Neuronal stem cell (in vitro differentiated cells): ENCODE measurements around the gene PRDX4.

Experiments used
- DNase-seq: peaks from one replicate; pipeline ENCODE4 v3.0.0-alpha.2; 2013; ENCODE audit warnings: low spot score
- H2AFZ ChIP-seq: one replicate; pipeline ENCODE4 v1.6.1; 2013; ENCODE audit warnings: mild to moderate bottlenecking, low read length, inconsistent platforms
- H2AK5ac ChIP-seq: 2 replicates; pipeline ENCODE4 v1.6.1; 2013; ENCODE audit warnings: low read depth, mild to moderate bottlenecking, inconsistent platforms, low read length, moderate library complexity, mixed read lengths
- H2BK120ac ChIP-seq: 2 replicates; pipeline ENCODE4 v1.6.1; 2013; ENCODE audit warnings: low read depth, mild to moderate bottlenecking, inconsistent platforms, low read length, moderate library complexity, mixed read lengths
- H2BK12ac ChIP-seq: one replicate; pipeline ENCODE4 v1.6.1; 2013; ENCODE audit warnings: low read length, inconsistent platforms
- H2BK15ac ChIP-seq: 2 replicates; pipeline ENCODE4 v1.6.1; 2013; ENCODE audit warnings: mild to moderate bottlenecking, low read length, inconsistent platforms, mixed read lengths
- H2BK5ac ChIP-seq: one replicate; pipeline ENCODE4 v1.6.1; 2013; ENCODE audit warnings: inconsistent platforms, mild to moderate bottlenecking, low read length, moderate library complexity
- H3K14ac ChIP-seq: one replicate; pipeline ENCODE4 v1.6.1; 2013; ENCODE audit warnings: low read length, inconsistent platforms
- H3K18ac ChIP-seq: 2 replicates; pipeline ENCODE4 v1.6.1; 2013; ENCODE audit warnings: low read length, inconsistent platforms
- H3K23ac ChIP-seq: 2 replicates; pipeline ENCODE4 v1.6.1; 2013; ENCODE audit warnings: low read depth, mild to moderate bottlenecking, mixed read lengths, low read length, inconsistent platforms; ENCODE audit not compliant: poor library complexity
- H3K27ac ChIP-seq: replicated peaks from 3 replicates; pipeline ENCODE4 v1.5.1; 2013; ENCODE audit warnings: low read length, inconsistent platforms
- H3K27me3 ChIP-seq, 3 experiments: 2 replicates each; pipeline ENCODE4 v1.6.1; 2013; ENCODE audit warnings: low read length in 3 of 3, mild to moderate bottlenecking in 2 of 3, inconsistent platforms in 1 of 3, low read depth in 1 of 3, mixed read lengths in 1 of 3, moderate library complexity in 1 of 3; ENCODE audit not compliant: control insufficient read depth in 3 of 3, insufficient read depth in 3 of 3
- H3K36me3 ChIP-seq, 2 donors: replicated peaks in 1 of 2; 2 replicates each; pipeline ENCODE4 v1.6.1; 2013; ENCODE audit warnings: low read length in 2 of 2; ENCODE audit not compliant: control insufficient read depth in 2 of 2, insufficient read depth in 2 of 2
- H3K4ac ChIP-seq: 2 replicates; pipeline ENCODE4 v1.6.1; 2013; ENCODE audit warnings: inconsistent platforms, mild to moderate bottlenecking, low read length, moderate library complexity
- H3K4me1 ChIP-seq, 2 donors: 1 replicate in 1 of 2; 2 replicates in 1 of 2; pipeline ENCODE4 v1.6.1; 2013; ENCODE audit warnings: low read length in 2 of 2, low read depth in 1 of 2; ENCODE audit not compliant: control insufficient read depth in 2 of 2, insufficient read depth in 1 of 2
- H3K4me2 ChIP-seq: one replicate; pipeline ENCODE4 v1.6.1; 2013; ENCODE audit warnings: mild to moderate bottlenecking, low read length, inconsistent platforms; ENCODE audit not compliant: insufficient read depth, poor library complexity, severe bottlenecking
- H3K4me3 ChIP-seq, 2 donors: 2 replicates each; pipeline ENCODE4 v1.5.1; 2013; ENCODE audit warnings: low read length in 2 of 2, mild to moderate bottlenecking in 2 of 2, inconsistent platforms in 1 of 2, moderate library complexity in 1 of 2
- H3K79me1 ChIP-seq: one replicate; pipeline ENCODE4 v1.6.1; 2013; ENCODE audit warnings: low read depth, mild to moderate bottlenecking, inconsistent platforms, low read length, moderate library complexity
- H3K9ac ChIP-seq: one replicate; pipeline ENCODE4 v1.6.1; 2013; ENCODE audit warnings: mild to moderate bottlenecking, low read depth, low read length, inconsistent platforms; ENCODE audit not compliant: poor library complexity
- H3K9me3 ChIP-seq, 2 donors: replicated peaks in 1 of 2; 2 replicates each; pipeline versions ENCODE3 to v1.6.1; 2013; ENCODE audit warnings: low read length in 2 of 2, mild to moderate bottlenecking in 2 of 2, inconsistent platforms in 1 of 2, low read depth in 1 of 2, mixed read lengths in 1 of 2, moderate library complexity in 1 of 2; ENCODE audit not compliant: control insufficient read depth in 2 of 2, insufficient read depth in 1 of 2
- H4K8ac ChIP-seq: one replicate; pipeline ENCODE4 v1.6.1; 2013; ENCODE audit warnings: low read depth, mild to moderate bottlenecking, inconsistent platforms, low read length, moderate library complexity
- H4K91ac ChIP-seq: one replicate; pipeline ENCODE4 v1.6.1; 2013; ENCODE audit warnings: low read length, low read depth, mild to moderate bottlenecking, inconsistent platforms; ENCODE audit not compliant: poor library complexity
- WGBS, 2 donors: extraction: QIAGEN DNeasy Blood & Tissue Kit; methylation state at CpG; one replicate each; pipeline ENCODE4 v1.1.7; 2013; ENCODE audit warnings: missing lambda C conversion rate in 2 of 2, mixed read lengths in 1 of 2; ENCODE audit not compliant: insufficient read length in 2 of 2, insufficient replicate concordance in 1 of 2; ENCODE audit errors: extremely low coverage in 2 of 2; 5-methylcytosine and 5-hydroxymethylcytosine counted together

Gene PRDX4

GRCh38 chrX:23662187-23662586, 5.1 kb upstream of the PRDX4 start:
- Histone ChIP-seq H3K14ac (no peak overlapping the region), H3K27ac (no peak overlapping the region), H3K18ac (no peak overlapping the region)

GRCh38 chrX:23662853-23663252, 4.4 kb upstream of the PRDX4 start:
- Histone ChIP-seq H3K4me2 (no peak overlapping the region), H3K9ac (no peak overlapping the region), H3K36me3 (no peaks in the 10 kb centered on the region), H4K8ac (no peak overlapping the region), H4K91ac (no peak overlapping the region), H2BK5ac (no peak overlapping the region), H3K9me3 (no peaks in the 10 kb centered on the region), H3K4me3 (no peak overlapping the region), H2BK12ac (no peak overlapping the region), H3K14ac (no peak overlapping the region), H3K18ac (no peak overlapping the region), H2AFZ (no peak overlapping the region), H2BK15ac (no peak overlapping the region), H3K27me3 (no peaks in the 10 kb centered on the region), H2BK120ac (no peak overlapping the region), H3K4ac (no peak overlapping the region), H3K4me1 (no peaks in the 10 kb centered on the region), H3K27ac (no peak overlapping the region), H2AK5ac (no peak overlapping the region), H3K79me1 (no peaks in the 10 kb centered on the region), H3K23ac (no peak overlapping the region)
- WGBS, 2 donors = no CpG with 5 or more reads among the region's 1 CpG
- no peak for DNase-seq

More at GRCh38 chrX:23662187-23662586, 5.1 kb upstream of the PRDX4 start:
- H2AFZ ChIP-seq = no peak overlapping the region
- no peaks in the 10 kb centered on the region for H3K27me3 ChIP-seq
- H2AK5ac ChIP-seq = no peak overlapping the region
- no peak overlapping the region for H4K8ac ChIP-seq
- H2BK120ac ChIP-seq = no peak overlapping the region
- H2BK15ac ChIP-seq = no peak overlapping the region
- no peak overlapping the region for H3K23ac ChIP-seq
- no peak overlapping the region for H3K9ac ChIP-seq
- no peaks in the 10 kb centered on the region for H3K9me3 ChIP-seq
- no peak overlapping the region for H3K4me3 ChIP-seq
- no peaks in the 10 kb centered on the region for H3K36me3 ChIP-seq
- no peak overlapping the region for H4K91ac ChIP-seq
- H2BK12ac ChIP-seq = no peak overlapping the region
- H3K4ac ChIP-seq = no peak overlapping the region
- H3K4me2 ChIP-seq = no peak overlapping the region
- DNase-seq = no peak
- H3K79me1 ChIP-seq = no peaks in the 10 kb centered on the region
- H2BK5ac ChIP-seq = no peak overlapping the region
- WGBS, 2 donors = no CpG with 5 or more reads among the region's 3 CpGs
- H3K4me1 ChIP-seq = no peaks in the 10 kb centered on the region

- no CpG with 5 or more reads among the region's 10 CpGs for WGBS, 2 donors
- Histone ChIP-seq H3K18ac (no peak overlapping the region), H2AK5ac (no peak overlapping the region), H3K4ac (no peak overlapping the region), H3K79me1 (no peaks in the 10 kb centered on the region), H4K91ac (no peak overlapping the region), H3K27me3 (no peaks in the 10 kb centered on the region), H4K8ac (no peak overlapping the region), H3K9me3 (no peaks in the 10 kb centered on the region), H2BK120ac (no peak overlapping the region), H3K23ac (no peak overlapping the region), H3K4me2 (no peak overlapping the region), H3K27ac (no peak overlapping the region), H3K4me3 (no peak overlapping the region), H3K14ac (no peak overlapping the region), H2BK15ac (no peak overlapping the region), H2BK12ac (no peak overlapping the region), H3K4me1 (no peaks in the 10 kb centered on the region), H2AFZ (peak overlapping the region; percentile 39), H3K36me3 (no peaks in the 10 kb centered on the region), H2BK5ac (no peak overlapping the region), H3K9ac (no peak overlapping the region)
- no peak for DNase-seq
These were observed 2.8 kb upstream of the PRDX4 start for GRCh38 chrX:23664496-23664895.

GRCh38 chrX:23666282-23666681, 1.0 kb upstream of the PRDX4 start:
- Histone ChIP-seq H3K4me3 (no peak overlapping the region), H3K14ac (no peak overlapping the region), H3K4me2 (no peak overlapping the region), H3K4ac (no peak overlapping the region), H2BK5ac (no peak overlapping the region), H2BK120ac (no peak overlapping the region), H3K18ac (no peak overlapping the region), H4K91ac (no peak overlapping the region), H3K23ac (no peak overlapping the region), H4K8ac (no peak overlapping the region), H3K79me1 (no peaks in the 10 kb centered on the region), H2BK12ac (no peak overlapping the region), H3K9me3 (no peaks in the 10 kb centered on the region), H2AK5ac (no peak overlapping the region), H3K27me3 (no peaks in the 10 kb centered on the region), H2AFZ (peak overlapping the region; percentile 19), H3K36me3 (peaks cover 0 to 4% of the 10 kb centered on the region in 2 donors), H3K4me1 (no peaks in the 10 kb centered on the region), H3K27ac (no peak overlapping the region), H3K9ac (no peak overlapping the region), H2BK15ac (no peak overlapping the region)
- no CpG with 5 or more reads among the region's 16 CpGs for WGBS, 2 donors
- DNase-seq = no peak
